Middle frontal gyrus (tissue), 1 donor: ENCODE measurements around the gene RGR.
A peak's percentile ranks its signal among the peaks of the same experiment; 100 is the strongest.

ENCODE experiments used
- DNase-seq: peaks from one replicate; pipeline ENCODE4 v3.0.0-alpha.2; 2015; ENCODE audit warnings: low spot score; ENCODE audit errors: extremely low spot score

RGR gene

GRCh38 chr10:84244651-84245270 lies at the start of gene RGR:
Gene RGR, plus strand, starts transcription at chr10:84245053. Its CDS starts 38 bp downstream, at chr10:84245091.
- peak; percentile 90 for DNase-seq

GRCh38 chr10:84196083-84196482 lies 48.8 kb upstream of the RGR start:
- no peak for DNase-seq

GRCh38 chr10:84196941-84197340 lies 47.9 kb upstream of the RGR start:
- no peak for DNase-seq

GRCh38 chr10:84197643-84198042 lies 47.2 kb upstream of the RGR start:
- no peak for DNase-seq

- DNase-seq: no peak
Observed at GRCh38 chr10:84198206-84198915, 46.5 kb upstream of the RGR start.

- DNase-seq: no peak
Observed at GRCh38 chr10:84200537-84201243, 44.2 kb upstream of the RGR start.

- DNase-seq: no peak
Observed at GRCh38 chr10:84201244-84201606, 43.6 kb upstream of the RGR start.

- DNase-seq: no peak
Observed at GRCh38 chr10:84201682-84202081, 43.2 kb upstream of the RGR start.

GRCh38 chr10:84202349-84202748 lies 42.5 kb upstream of the RGR start:
- DNase-seq: no peak

- no peak for DNase-seq
Observed at GRCh38 chr10:84204122-84204521, 40.7 kb upstream of the RGR start.

GRCh38 chr10:84204610-84205009 lies 40.2 kb upstream of the RGR start:
- DNase-seq: no peak

- DNase-seq: no peak
Observed at GRCh38 chr10:84205049-84205852, 39.6 kb upstream of the RGR start.

- no peak for DNase-seq
Observed at GRCh38 chr10:84205853-84206525, 38.9 kb upstream of the RGR start.

GRCh38 chr10:84208023-84208422 lies 36.8 kb upstream of the RGR start:
- DNase-seq: no peak

- DNase-seq: no peak
Observed at GRCh38 chr10:84211566-84211965, 33.3 kb upstream of the RGR start.

- no peak for DNase-seq
Observed at GRCh38 chr10:84212014-84212413, 32.8 kb upstream of the RGR start.

GRCh38 chr10:84213076-84213475 lies 31.8 kb upstream of the RGR start:
- no peak for DNase-seq

- DNase-seq: no peak
Observed at GRCh38 chr10:84214046-84214572, 30.7 kb upstream of the RGR start.

- DNase-seq: no peak
Observed at GRCh38 chr10:84214612-84215235, 30.1 kb upstream of the RGR start.

- DNase-seq: no peak
Observed at GRCh38 chr10:84216834-84217233, 28.0 kb upstream of the RGR start.
